ENCODE results near the gene DNAH17. TPM values are rescaled to one million over a fixed set of nuclear protein-coding genes. Genes with fewer than 3 reads are reported as not detected.

The DNAH17 gene
- total and polyA plus RNA-seq, 2 of the 8 experiments (the other 6 are each of a cell fraction or from before 2014, with no cell fraction given), result 0.14 to 0.67 TPM

GRCh38 chr17:78408476-78409050, 168.6 kb downstream of the DNAH17 start (continued):
- TF ChIP-seq CHD7 (IDR thresholded peaks at IDR 0.05; ENCODE audit: insufficient replicate concordance, low read length), result no peak
- no peak for TF ChIP-seq SIX5 (IDR thresholded peaks at IDR 0.05; ENCODE audit: low read depth, low read length)
- TF ChIP-seq SRF (IDR thresholded peaks at IDR 0.05; ENCODE audit: low read depth, low read length), result no peak
- no peak for TF ChIP-seq CHD2 (IDR thresholded peaks at IDR 0.05; ENCODE audit: low read length)
- TF ChIP-seq CTBP2 (IDR thresholded peaks at IDR 0.05; ENCODE audit: borderline replicate concordance, insufficient read depth, insufficient read length, low read length), result no peak
- no peak for TF ChIP-seq TEAD4 (IDR thresholded peaks at IDR 0.05; ENCODE audit: low read depth, low read length)
- TF ChIP-seq NRF1 (IDR thresholded peaks at IDR 0.05; ENCODE audit: low read depth, low read length), result no peak
